Aorta (tissue), 5 donors: Measurements from ENCODE around the gene CCL23. TPM values are rescaled to one million over a fixed set of nuclear protein-coding genes. Genes with fewer than 3 reads are reported as not detected.

Experiments
- ATAC-seq: fragments of 200-7000 bp; cut with Tn5 transposase; one replicate; pipeline ENCODE4 v1.9.1; 2022; ENCODE audit warnings: moderate library complexity; ENCODE audit not compliant: low FRiP score
- DNase-seq, 2 donors: peaks; one replicate each; pipeline ENCODE4 v3.0.0-alpha.2; 2020
- H3K27ac ChIP-seq, 2 donors: one replicate each; pipeline ENCODE4 v1.5.1; 2013; ENCODE audit warnings: low read length in 2 of 2, mild to moderate bottlenecking in 2 of 2, moderate library complexity in 2 of 2, control low read depth in 1 of 2, inconsistent platforms in 1 of 2, low read depth in 1 of 2
- H3K27me3 ChIP-seq, 2 donors: one replicate each; pipeline ENCODE4 v1.6.1; 2013; ENCODE audit warnings: control low read depth in 1 of 2, low read length in 1 of 2, mild to moderate bottlenecking in 1 of 2, moderate library complexity in 1 of 2; ENCODE audit not compliant: insufficient read depth in 2 of 2, control insufficient read depth in 1 of 2
- H3K36me3 ChIP-seq, 2 donors: one replicate each; pipeline ENCODE4 v1.6.1; 2013; ENCODE audit warnings: control low read depth in 1 of 2, low read length in 1 of 2, mild to moderate bottlenecking in 1 of 2; ENCODE audit not compliant: insufficient read depth in 2 of 2, control insufficient read depth in 1 of 2
- H3K4me1 ChIP-seq, 2 donors: one replicate each; pipeline ENCODE4 v1.6.1; 2013; ENCODE audit warnings: low read length in 2 of 2, control low read depth in 1 of 2, mild to moderate bottlenecking in 1 of 2, moderate library complexity in 1 of 2; ENCODE audit not compliant: insufficient read depth in 2 of 2, control insufficient read depth in 1 of 2
- H3K4me3 ChIP-seq, 2 donors: one replicate each; pipeline ENCODE4 v1.5.1; 2013; ENCODE audit warnings: low read length in 2 of 2, control low read depth in 1 of 2, mild to moderate bottlenecking in 1 of 2
- H3K9me3 ChIP-seq: one replicate; pipeline ENCODE4 v1.6.1; 2013; ENCODE audit warnings: mild to moderate bottlenecking, low read length; ENCODE audit not compliant: control insufficient read depth
- WGBS, 2 donors: extraction: QIAGEN DNeasy Blood & Tissue Kit; methylation state at CpG; one replicate each; pipeline ENCODE4 v1.1.7; 2013; 5-methylcytosine and 5-hydroxymethylcytosine counted together
- intact Hi-C, 2 donors: fragments of 100-400 bp; cut with DNase I; formaldehyde crosslinking; loops; one replicate each; pipeline versions ENCODE4 v1.14.2 to v1.15.0; 2022
- polyA plus RNA-seq, 2 donors: library from polyadenylated mRNA; stranded (reverse); fragments of 200-250 nt; gene quantifications; one replicate each; pipeline ENCODE4 v1.2.3, GENCODE V29; 2013
- total RNA-seq, 2 donors: library from RNA; stranded (reverse); fragmentation: NEBNext Ultra II Directional; extraction: Animal tissue kit (Norgen Biotek cat#: 25700); gene quantifications; one replicate each; pipeline ENCODE4 v1.2.1, GENCODE V29; 2021
- donor health status: healthy with polysubstance abuse.
- donor health status: Bipolar disorder and iron deficiency.
- donor health status: DM: no; HTN: no; CAD: no.
- donor health status: DM: no; HTN: no; CAD: no.
- donor health status: DM: yes; HTN: yes; CAD: no.

CCL23 gene
- total and polyA plus RNA-seq, 4 donors, result 5.6 to 8.6 TPM; not detected in 2

DNA sequence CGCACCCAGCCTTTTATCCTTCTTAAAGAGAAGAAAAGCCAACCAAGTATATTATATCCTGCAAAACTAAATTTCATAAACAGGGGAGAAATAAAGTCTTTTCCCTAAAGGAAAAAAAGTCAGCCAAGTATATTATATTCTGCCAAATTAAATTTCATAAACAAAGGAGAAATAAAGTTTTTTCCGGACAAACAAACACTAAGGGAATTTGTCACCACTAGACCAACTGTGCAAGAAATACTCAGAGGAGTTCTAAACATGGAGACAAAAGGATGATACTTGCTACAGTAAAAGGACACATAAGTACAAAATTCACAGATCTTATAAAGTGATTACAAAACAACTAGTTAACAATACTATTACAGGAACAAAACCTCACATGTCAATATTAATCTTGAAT is 31.9 kb upstream of the CCL23 start:
- Histone ChIP-seq H3K4me3 (no peak overlapping the region), H3K27me3 (no peaks in the 10 kb centered on the region), H3K4me1 (no peaks in the 10 kb centered on the region), H3K36me3 (no peaks in the 10 kb centered on the region), H3K27ac (no peak overlapping the region), H3K9me3 (peaks cover 2% of the 10 kb centered on the region)
- ATAC-seq (no peak), DNase-seq (no peak)
- intact Hi-C loops, result no loop called here
- WGBS, 2 donors, result 93 to 98% methylated on average over 2 of the region's 2 CpGs

DNA sequence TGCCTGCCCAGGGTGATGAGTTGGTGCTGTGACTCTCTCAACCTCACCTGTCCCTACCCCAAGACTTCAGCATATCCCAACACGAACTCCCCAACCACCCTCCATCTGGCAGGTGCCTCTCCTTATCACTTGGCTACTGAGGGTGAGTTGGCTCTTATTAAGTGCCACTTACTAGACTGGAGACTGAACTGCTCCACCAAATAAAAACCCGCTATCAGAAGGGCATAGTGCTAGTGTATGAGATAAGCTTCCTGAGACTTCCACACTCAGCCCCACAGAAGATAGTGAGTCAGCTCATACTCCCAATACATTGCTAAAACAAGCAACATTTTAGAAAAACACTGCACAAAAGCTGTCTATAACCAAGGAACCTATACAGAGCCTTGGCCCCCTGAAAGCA is 30.3 kb upstream of the CCL23 start:
- 73 to 74% methylated on average over 2 of the region's 2 CpGs for WGBS, 2 donors

DNA sequence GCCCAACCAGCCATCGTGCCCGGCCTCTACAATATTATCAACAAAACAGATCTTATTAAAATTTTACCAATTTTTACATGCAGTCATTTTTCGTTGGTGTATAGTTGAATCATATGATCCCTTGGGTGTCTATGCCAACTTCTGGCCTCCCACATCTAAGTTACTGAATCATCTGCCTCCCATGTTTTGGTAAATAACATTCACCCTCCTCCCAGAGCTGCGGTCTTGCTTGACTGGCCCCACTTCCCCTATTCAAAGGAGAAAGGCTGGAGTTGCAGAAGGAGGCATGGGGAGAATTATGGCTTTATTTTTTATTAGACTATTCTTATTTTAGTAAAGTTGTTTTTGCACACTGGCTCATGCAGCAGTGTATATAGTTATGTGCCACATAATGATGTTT is 18.5 kb upstream of the CCL23 start:
- Histone ChIP-seq H3K9me3 (no peaks in the 10 kb centered on the region), H3K27me3 (peaks cover 0 to 3% of the 10 kb centered on the region in 2 donors), H3K4me1 (no peaks in the 10 kb centered on the region), H3K27ac (no peak overlapping the region), H3K36me3 (no peaks in the 10 kb centered on the region), H3K4me3 (no peak overlapping the region)
- intact Hi-C loops, result no loop called here
- WGBS, 2 donors, result 77 to 80% methylated on average over 4 of the region's 4 CpGs
- DNase-seq (no peak), ATAC-seq (no peak)

More for the DNA sequence above, 30.3 kb upstream of the CCL23 start:
- no peak overlapping the region for H3K27ac ChIP-seq
- DNase-seq (no peak), ATAC-seq (no peak)
- H3K4me1 ChIP-seq, result no peaks in the 10 kb centered on the region
- H3K27me3 ChIP-seq, result no peaks in the 10 kb centered on the region
- H3K9me3 ChIP-seq, result peaks cover 2% of the 10 kb centered on the region
- no peaks in the 10 kb centered on the region for H3K36me3 ChIP-seq
- intact Hi-C loops, result no loop called here
- no peak overlapping the region for H3K4me3 ChIP-seq

DNA sequence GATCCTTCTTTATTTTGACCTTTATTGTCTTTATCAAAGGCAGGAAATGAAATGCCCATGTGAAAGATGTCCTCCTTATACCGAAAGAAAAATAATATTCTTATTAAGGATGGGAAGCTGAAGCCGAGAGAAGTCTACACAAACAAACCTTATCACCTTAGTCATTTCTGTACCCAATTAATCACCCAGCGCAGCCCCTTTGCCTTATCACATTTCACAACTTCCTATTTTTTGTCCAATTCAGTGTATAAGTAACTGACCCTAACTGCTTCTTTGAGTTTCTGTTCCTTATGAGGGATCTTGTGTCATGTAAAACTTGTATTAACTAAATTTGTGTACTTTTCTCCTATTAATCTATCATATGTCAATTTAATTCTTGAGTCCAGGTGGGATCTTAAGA is 16.4 kb upstream of the CCL23 start:
- ATAC-seq, result no peak
- no peak overlapping the region for H3K4me3 ChIP-seq
- WGBS, 2 donors, result 17 to 32% methylated on average over 3 of the region's 3 CpGs
- no peak overlapping the region for H3K27ac ChIP-seq
- H3K36me3 ChIP-seq, result no peaks in the 10 kb centered on the region
- DNase-seq, result no peak
- no peaks in the 10 kb centered on the region for H3K4me1 ChIP-seq
- intact Hi-C loops, result no loop called here
- H3K27me3 ChIP-seq, result peaks cover 0 to 3% of the 10 kb centered on the region in 2 donors
- H3K9me3 ChIP-seq, result no peaks in the 10 kb centered on the region

DNA sequence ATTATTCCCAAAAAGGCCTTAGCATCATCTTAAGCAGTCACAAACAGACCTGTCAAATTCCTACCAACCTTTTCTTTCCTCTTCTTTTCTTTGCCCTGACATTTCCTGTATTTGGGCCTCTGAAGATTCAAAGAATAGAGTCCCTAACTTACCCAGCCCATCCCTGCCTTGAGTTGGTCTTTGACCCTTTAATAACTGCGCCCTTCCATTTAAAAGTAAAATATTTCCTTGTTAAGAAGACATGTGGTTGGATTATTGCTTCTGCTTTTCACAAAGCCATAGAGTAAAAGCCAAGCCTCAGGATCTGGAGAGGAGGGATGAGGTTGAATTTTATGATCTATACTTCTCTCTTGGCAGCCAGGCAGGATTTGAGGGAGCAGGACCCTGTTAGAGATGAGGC is 13.2 kb upstream of the CCL23 start:
- ATAC-seq (no peak), DNase-seq (no peak)
- H3K27me3 ChIP-seq, result peaks cover 0 to 3% of the 10 kb centered on the region in 2 donors
- WGBS, 2 donors, result 91 to 93% methylated on average over 1 of the region's 1 CpG
- H3K9me3 ChIP-seq, result no peaks in the 10 kb centered on the region
- no peak overlapping the region for H3K27ac ChIP-seq
- intact Hi-C loops, result no loop called here
- no peaks in the 10 kb centered on the region for H3K4me1 ChIP-seq
- no peak overlapping the region for H3K4me3 ChIP-seq
- no peaks in the 10 kb centered on the region for H3K36me3 ChIP-seq

DNA sequence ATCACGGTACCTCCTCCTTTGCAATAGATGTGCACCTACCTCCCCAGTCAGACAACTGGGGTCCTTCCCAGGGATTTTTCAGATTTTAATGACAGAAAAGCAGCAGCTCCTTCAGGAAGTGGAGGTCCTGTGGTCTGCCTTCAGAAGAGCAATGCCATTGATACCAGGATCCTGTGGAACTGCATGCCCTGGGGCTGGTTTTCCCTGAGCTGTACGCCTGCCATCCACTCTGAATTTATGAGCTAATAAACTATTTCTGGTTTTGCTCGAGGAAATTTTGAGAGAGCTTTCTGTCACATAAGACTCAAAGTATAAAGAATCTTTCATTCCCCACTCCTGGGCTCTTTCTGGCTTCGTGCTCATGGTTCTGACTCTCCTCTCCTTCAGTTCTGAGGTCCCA is 10.0 kb upstream of the CCL23 start:
- Histone ChIP-seq H3K4me3 (no peak overlapping the region), H3K4me1 (no peaks in the 10 kb centered on the region), H3K9me3 (no peaks in the 10 kb centered on the region), H3K36me3 (no peaks in the 10 kb centered on the region), H3K27ac (no peak overlapping the region), H3K27me3 (no peaks in the 10 kb centered on the region)
- intact Hi-C loops, result no loop called here
- 32 to 43% methylated on average over 4 of the region's 4 CpGs for WGBS, 2 donors
- ATAC-seq (no peak), DNase-seq (no peak)

DNA sequence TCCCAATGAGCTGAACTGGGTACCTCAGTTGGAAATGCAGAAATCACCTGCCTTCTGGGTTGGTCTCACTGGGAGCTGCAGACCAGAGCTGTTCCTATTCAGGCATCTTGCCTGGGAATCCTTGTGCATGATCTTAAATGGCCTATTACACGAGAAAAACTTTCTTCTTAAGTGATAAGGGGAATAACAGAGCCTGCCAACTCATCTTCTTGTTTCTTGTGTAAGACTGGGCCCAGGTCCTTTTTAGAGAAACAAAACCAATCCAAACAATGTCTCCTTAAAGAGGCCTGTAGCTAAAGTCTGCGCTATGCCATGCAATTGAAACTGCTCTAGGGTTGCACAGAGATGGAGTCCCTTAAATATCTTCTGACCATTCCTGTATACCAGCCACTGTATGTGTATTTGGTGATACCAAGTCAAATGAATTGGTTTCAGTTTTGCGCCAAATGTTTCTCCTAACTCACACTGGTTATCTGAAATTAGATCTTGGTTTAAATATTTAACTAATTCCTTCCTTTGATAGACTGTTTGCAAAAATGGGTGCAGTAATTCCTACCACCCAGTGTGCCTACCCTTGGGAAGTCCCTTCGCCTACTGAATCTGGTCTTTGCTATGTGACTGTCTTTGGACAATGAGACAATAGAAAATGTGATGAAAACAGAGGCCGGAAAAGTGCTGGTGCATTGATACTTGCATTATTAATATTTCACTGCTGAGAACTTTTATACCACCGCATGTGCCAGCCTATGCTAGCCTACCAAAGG is 6.5 kb upstream of the CCL23 start:
- no peak for ATAC-seq
- 80 to 84% methylated on average over 6 of the region's 6 CpGs for WGBS, 2 donors
- H3K27ac ChIP-seq, result no peak overlapping the region
- H3K36me3 ChIP-seq, result no peaks in the 10 kb centered on the region
- H3K27me3 ChIP-seq, result no peaks in the 10 kb centered on the region
- no peak for DNase-seq
- no peak overlapping the region for H3K4me3 ChIP-seq
- intact Hi-C loops, result no loop called here
- H3K9me3 ChIP-seq, result no peaks in the 10 kb centered on the region
- H3K4me1 ChIP-seq, result no peaks in the 10 kb centered on the region

DNA sequence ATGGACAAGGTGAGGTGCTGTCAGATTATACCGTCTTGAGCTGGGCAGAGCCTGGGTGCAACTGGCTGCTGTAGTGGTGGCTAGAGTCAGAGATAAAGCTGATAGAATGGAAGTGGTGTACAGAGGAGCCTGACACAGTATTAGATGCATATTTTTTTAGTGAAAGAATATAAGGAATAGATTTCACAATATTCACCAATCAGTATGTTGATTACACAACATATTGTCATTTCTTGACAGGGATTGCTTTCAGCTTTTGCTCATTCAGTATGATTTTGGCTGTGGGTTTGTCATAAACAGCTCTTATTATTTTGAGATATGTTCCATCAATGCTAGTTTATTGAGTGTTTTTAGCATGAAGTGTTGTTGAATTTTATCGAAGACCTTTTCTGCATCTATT is 1.7 kb upstream of the CCL23 start:
- WGBS, 2 donors, result 80 to 82% methylated on average over 2 of the region's 2 CpGs
- H3K27me3 ChIP-seq, result no peaks in the 10 kb centered on the region
- intact Hi-C loops, result no loop called here

DNA sequence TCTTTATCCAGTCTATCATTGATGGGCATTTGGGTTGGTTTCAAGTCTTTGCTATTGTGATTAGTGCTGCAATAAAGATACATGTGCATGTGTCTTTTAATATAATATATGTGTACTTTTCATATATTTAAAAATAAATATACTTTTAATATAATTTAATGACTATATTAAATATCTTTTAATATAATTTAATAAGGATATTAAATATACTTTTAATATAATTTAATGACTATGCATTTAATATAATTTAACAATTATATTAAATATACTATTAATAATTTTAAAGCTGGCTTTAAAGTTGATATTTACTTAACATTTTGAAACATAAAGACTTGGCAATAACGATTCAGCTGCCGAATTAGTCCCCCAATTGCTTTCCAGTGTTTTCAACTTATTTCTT is 1.2 kb downstream of the CCL23 start:
- no peak overlapping the region for H3K27ac ChIP-seq
- H3K4me3 ChIP-seq, result no peak overlapping the region
- no peaks in the 10 kb centered on the region for H3K27me3 ChIP-seq
- no peak for DNase-seq
- intact Hi-C loops, result no loop called here
- no peaks in the 10 kb centered on the region for H3K36me3 ChIP-seq
- WGBS, 2 donors, result 89 to 92% methylated on average over 2 of the region's 2 CpGs
- no peaks in the 10 kb centered on the region for H3K4me1 ChIP-seq
- peaks cover 7% of the 10 kb centered on the region for H3K9me3 ChIP-seq
- no peak for ATAC-seq

More for the DNA sequence above, 1.7 kb upstream of the CCL23 start:
- Histone ChIP-seq H3K36me3 (no peaks in the 10 kb centered on the region), H3K27ac (no peak overlapping the region), H3K4me3 (no peak overlapping the region), H3K9me3 (no peaks in the 10 kb centered on the region), H3K4me1 (no peaks in the 10 kb centered on the region)
- DNase-seq (no peak), ATAC-seq (no peak)
